Sciatic nerve (tissue), 2 donors: ENCODE measurements around the gene DTYMK. TPM values are rescaled to one million over a fixed set of nuclear protein-coding genes. Genes with fewer than 3 reads are reported as not detected.

Experiments
- ATAC-seq: fragments of 200-7000 bp; cut with Tn5 transposase; one replicate; pipeline ENCODE4 v1.9.1; 2020; ENCODE audit warnings: mild to moderate bottlenecking, moderate library complexity
- DNase-seq: peaks from one replicate; pipeline ENCODE4 v3.0.0-alpha.2; 2020; ENCODE audit warnings: low spot score
- intact Hi-C: fragments of 100-400 bp; cut with DNase I; formaldehyde crosslinking; loops from one replicate; pipeline ENCODE4 v1.14.2; 2022
- total RNA-seq: library from RNA; stranded (reverse); fragmentation: NEBNext Ultra II Directional; extraction: Animal tissue kit (Norgen Biotek cat#: 25700); gene quantifications from one replicate; pipeline ENCODE4 v1.2.1, GENCODE V29; 2021
- donor health status: DM: no; HTN: no; CAD: no.
- donor health status: DM: no; HTN: no; CAD: no.

Gene DTYMK
- total RNA-seq, 1 donor from 2014 or later: 15.6 TPM

- intact Hi-C loops: no loop called here
- ATAC-seq (no peak), DNase-seq (no peak)
Measured at GRCh38 chr2:241655516-241656189, 31.0 kb downstream of the DTYMK start.

DNA sequence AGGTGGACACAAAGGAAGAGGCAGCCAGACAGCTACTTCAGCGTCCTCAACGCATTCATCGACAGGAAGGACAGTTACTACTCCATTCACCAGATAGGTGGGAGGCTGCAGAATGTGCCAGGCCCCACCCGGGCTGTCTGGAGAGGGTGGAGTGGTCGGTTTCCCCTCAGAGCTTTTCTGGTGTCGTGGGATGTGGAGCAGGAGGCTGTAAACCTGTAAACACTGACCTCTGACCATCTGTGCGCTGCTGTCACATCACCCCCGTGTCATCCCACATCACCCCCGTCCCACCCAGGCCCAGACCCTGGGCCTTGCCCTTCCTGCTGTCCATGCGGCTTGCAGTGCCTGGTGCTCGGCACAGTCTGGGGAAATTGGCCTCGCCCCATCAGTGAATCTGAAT is 32.1 kb downstream of the DTYMK start:
- no peak for ATAC-seq
- DNase-seq: no peak
- intact Hi-C loops: no loop called here

- intact Hi-C loops: no loop called here
- no peak for ATAC-seq
- no peak for DNase-seq
Measured at GRCh38 chr2:241653210-241653750, 33.3 kb downstream of the DTYMK start.

- intact Hi-C loops: no loop called here
- DNase-seq: no peak
- no peak for ATAC-seq
Measured at GRCh38 chr2:241652722-241653121, 33.9 kb downstream of the DTYMK start.

DNA sequence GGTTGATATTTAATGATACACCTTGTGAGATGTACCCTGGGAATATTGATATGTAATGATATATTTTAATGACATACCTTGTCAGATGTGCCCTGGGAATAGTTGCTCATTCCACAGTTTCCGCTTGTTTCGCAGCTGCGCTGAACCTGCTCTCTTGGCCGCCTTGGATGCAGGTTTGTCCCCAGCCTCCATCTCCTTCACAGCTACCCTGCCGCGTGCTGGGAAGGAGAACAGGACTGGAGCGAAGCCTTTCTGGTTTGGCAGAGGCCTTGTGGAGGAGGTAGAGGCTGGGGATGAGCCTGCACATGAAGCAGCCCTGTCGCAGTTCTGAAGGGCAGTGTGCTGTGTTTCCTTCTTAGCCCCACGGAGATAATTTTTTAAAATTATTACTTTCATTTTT is 34.5 kb downstream of the DTYMK start:
- DNase-seq: no peak
- intact Hi-C loops: no loop called here
- ATAC-seq: no peak

DNA sequence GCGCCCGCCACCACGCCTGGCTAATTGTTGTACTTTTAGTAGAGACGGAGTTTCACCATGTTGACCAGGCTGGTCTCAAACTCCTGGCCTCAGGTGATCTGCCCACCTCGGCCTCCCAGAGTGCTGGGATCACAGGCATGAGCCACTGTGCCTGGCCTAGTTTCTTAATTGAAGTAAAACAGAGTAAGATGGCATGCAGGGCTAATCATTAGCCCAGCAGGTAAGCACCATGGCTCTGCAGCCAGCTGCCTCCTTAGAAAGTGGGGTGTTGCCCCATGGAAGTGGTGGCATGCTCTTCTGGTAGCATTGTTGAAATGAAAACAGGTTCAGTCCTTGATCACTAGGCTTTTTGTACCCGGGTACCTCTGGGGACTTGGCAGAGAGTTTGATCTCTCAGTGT is 36.7 kb downstream of the DTYMK start:
- no peak for DNase-seq
- intact Hi-C loops: no loop called here
- ATAC-seq: no peak

- ATAC-seq (no peak), DNase-seq (no peak)
- intact Hi-C loops: no loop called here
Measured at GRCh38 chr2:241649404-241649803, 37.2 kb downstream of the DTYMK start.

DNA sequence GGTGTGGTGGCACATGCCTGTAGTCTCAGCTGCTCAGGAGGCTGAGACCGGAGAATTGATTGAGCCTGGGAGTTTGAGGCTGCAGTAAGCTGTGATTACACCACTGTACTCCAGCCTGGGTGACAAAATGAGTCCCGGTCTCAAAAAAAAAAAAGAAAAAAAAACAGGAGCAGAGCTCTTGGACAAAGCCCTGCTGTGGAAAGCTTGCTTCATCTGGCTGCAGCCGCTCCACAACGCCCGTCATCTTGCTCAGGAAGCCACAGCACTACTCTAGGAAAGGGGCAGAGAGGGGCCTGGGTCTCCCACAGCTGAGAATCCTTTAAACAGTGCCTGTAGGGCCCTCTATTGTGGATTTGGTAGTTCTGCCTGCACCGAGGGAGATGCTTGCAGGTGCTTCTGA is 38.2 kb downstream of the DTYMK start:
- ATAC-seq (no peak), DNase-seq (no peak)
- intact Hi-C loops: no loop called here

- no peak for ATAC-seq
- intact Hi-C loops: no loop called here
Measured at GRCh38 chr2:241645915-241646645, 40.5 kb downstream of the DTYMK start.

GRCh38 chr2:241645056-241645914 is 41.3 kb downstream of the DTYMK start:
- intact Hi-C loops: no loop called here
- ATAC-seq (no peak), DNase-seq (no peak)

More at GRCh38 chr2:241645915-241646645, 40.5 kb downstream of the DTYMK start:
- DNase-seq: no peak

GRCh38 chr2:241641631-241642030 is 45.0 kb downstream of the DTYMK start:
- intact Hi-C loops: no loop called here
- ATAC-seq (no peak), DNase-seq (no peak)

GRCh38 chr2:241640165-241640795 is 46.3 kb downstream of the DTYMK start:
- ATAC-seq: no peak
- DNase-seq: no peak
- intact Hi-C loops: no loop called here

GRCh38 chr2:241639385-241639784 is 47.2 kb downstream of the DTYMK start:
- no peak for ATAC-seq
- intact Hi-C loops: loop anchor here (2.0 kb wide), 1 partner anchor 19 kb away; no protein-coding TSS in a partner anchor
- DNase-seq: no peak

- intact Hi-C loops: loop anchor here (2.0 kb wide), 1 partner anchor 20 kb away; no protein-coding TSS in a partner anchor
- DNase-seq (no peak), ATAC-seq (no peak)
Measured at GRCh38 chr2:241638940-241639339, 47.7 kb downstream of the DTYMK start.

GRCh38 chr2:241637795-241638660 is 48.6 kb downstream of the DTYMK start:
- intact Hi-C loops: loop anchor here (2.0 kb wide), 1 partner anchor 21 kb away; no protein-coding TSS in a partner anchor
- ATAC-seq: no peak

DNA sequence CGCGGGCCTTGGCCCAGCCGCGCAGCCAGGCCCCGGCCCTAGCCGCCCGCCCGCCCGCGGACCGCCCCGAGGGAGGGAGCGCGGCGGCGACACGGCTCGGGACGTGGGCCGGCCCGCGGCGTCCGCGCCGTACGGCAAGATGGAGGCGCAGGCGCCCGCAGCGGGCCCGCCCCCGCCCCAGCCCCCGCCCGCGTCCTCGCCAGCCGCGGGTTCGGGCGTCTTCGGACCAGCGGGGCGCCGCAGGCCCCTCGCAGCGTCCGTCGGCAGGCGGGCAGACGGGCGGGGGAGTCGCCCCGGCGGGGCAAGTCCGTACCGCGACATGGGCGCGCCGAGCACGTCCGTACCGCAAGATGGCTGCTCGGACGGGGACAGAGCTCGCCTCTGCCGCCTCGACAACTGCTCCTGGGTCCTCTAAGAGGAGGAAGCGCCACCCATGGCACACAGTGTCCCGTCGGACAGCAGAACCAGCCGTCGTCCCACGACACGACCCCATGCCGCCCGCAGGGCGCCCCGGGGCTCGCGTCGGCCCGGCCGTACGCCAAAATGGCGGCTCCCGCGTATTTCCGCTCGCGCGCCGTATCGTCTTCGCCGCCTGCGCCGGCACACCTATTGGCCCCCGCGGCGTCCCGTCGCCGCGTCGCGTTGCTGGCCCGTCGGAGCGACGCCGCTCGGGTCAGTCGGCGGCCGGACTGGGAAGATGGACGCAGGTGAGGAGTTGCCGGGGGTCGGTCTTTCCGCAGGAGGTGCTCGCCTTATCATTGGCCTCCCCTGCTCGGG is 49.4 kb downstream of the DTYMK start, which contains the start of the genes ATG4B and THAP4:
TSS of gene ATG4B (plus strand) at position 676 of the 777 bp plus-strand sequence. CDS start at position 698, 22 bp downstream.
TSS of gene THAP4 (minus strand) at position 141 of the 777 bp plus-strand sequence. CDS start 141 bp downstream, outside the sequence.
- intact Hi-C loops: no loop called here
- DNase-seq: peak; percentile 93
- ATAC-seq: peak; percentile 92

More at GRCh38 chr2:241637795-241638660, 48.6 kb downstream of the DTYMK start:
- DNase-seq: no peak
